Choroid plexus epithelial cell (primary cell): Measurements from ENCODE around the gene ERMP1.

Experiments
- DNase-seq: peaks from one replicate; pipeline ENCODE4 v3.0.0-alpha.2; 2010; ENCODE audit warnings: low read depth
- H3K4me3 ChIP-seq: 2 replicates; pipeline ENCODE4 v1.5.1; 2011; ENCODE audit warnings: low read depth, mild to moderate bottlenecking, control low read depth, low read length, moderate library complexity
- TF ChIP-seq, protein P1 (sequence below): conservative IDR thresholded peaks from 2 replicates; pipeline ENCODE4 v1.5.1; 2011; ENCODE audit warnings: low read depth, mild to moderate bottlenecking, control low read depth, inconsistent platforms, low read length, moderate library complexity

The ERMP1 gene

GRCh38 chr9:5764130-5764868, 68.6 kb downstream of the ERMP1 start:
- TF ChIP-seq, protein P1, sequence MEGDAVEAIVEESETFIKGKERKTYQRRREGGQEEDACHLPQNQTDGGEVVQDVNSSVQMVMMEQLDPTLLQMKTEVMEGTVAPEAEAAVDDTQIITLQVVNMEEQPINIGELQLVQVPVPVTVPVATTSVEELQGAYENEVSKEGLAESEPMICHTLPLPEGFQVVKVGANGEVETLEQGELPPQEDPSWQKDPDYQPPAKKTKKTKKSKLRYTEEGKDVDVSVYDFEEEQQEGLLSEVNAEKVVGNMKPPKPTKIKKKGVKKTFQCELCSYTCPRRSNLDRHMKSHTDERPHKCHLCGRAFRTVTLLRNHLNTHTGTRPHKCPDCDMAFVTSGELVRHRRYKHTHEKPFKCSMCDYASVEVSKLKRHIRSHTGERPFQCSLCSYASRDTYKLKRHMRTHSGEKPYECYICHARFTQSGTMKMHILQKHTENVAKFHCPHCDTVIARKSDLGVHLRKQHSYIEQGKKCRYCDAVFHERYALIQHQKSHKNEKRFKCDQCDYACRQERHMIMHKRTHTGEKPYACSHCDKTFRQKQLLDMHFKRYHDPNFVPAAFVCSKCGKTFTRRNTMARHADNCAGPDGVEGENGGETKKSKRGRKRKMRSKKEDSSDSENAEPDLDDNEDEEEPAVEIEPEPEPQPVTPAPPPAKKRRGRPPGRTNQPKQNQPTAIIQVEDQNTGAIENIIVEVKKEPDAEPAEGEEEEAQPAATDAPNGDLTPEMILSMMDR, result no peak
- no peak overlapping the region for H3K4me3 ChIP-seq
- DNase-seq, result no peak

DNA sequence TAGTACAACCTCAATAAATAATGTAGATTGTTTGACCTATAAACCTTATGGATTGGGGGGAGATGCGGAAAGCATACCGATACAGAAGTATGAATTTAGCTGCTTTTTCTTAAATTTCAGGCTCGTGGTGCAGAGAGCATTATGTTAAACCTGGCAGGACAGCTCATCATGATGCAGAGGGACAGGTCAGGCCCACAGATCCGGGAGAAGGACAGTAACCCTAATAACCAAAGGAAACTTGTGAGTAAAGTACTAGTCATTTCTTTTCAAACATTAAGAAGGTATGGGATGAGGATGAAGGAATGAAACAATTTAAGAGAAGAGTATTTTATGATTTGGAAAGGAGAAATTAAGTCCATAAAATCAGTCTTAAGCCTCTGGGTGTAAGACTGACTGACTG, 70.5 kb downstream of the ERMP1 start:
- no peak overlapping the region for H3K4me3 ChIP-seq
- TF ChIP-seq, protein P1, result no peak
- DNase-seq, result no peak

DNA sequence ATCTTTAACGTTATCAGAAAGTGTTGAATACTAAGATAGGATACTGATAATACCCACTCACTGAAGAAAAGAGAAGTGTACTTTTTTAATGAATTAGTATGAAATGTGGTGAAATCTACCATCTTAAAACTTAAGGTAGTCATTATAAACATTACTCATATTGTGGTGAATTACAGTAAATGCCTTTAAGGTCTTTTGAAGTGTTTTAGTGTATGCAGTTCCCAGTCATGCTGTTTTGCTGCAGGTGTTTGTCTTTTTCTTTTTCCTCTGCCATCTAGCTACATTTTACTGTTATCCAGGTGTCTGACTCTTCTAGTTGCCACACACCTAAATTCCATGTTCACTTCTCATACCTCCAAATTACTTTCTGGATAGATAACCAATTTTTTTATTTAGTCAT, 72.6 kb downstream of the ERMP1 start:
- no peak for DNase-seq
- TF ChIP-seq, protein P1, result no peak
- no peak overlapping the region for H3K4me3 ChIP-seq

GRCh38 chr9:5756633-5757032, 76.3 kb downstream of the ERMP1 start:
- H3K4me3 ChIP-seq, result no peak overlapping the region
- TF ChIP-seq, protein P1, result no peak
- DNase-seq, result peak; percentile 18

GRCh38 chr9:5750569-5750968, 82.3 kb downstream of the ERMP1 start:
- no peak for DNase-seq
- H3K4me3 ChIP-seq, result no peak overlapping the region
- TF ChIP-seq, protein P1, result no peak

DNA sequence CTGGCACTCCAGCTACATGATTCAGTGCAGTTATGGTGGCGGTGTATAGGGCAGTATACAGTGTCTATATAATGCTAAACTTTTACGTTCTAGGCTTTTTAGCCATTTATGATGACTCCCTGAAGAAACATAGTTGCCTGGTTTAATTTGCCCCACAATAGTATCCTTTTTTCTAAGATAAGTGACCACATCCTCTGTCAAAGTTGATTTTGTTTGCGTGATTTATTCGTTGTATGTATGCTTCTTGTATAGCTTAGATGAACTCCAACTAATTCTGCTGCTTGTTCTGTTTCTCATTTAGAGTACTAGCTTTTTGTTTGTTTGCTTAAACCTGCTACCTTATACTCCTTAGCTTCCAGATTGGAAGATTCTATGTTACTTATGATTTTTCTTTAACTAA, 83.6 kb downstream of the ERMP1 start:
- TF ChIP-seq, protein P1, result no peak
- H3K4me3 ChIP-seq, result no peak overlapping the region
- no peak for DNase-seq

GRCh38 chr9:5748438-5748837, 84.5 kb downstream of the ERMP1 start:
- DNase-seq, result no peak
- TF ChIP-seq, protein P1, result no peak

More at GRCh38 chr9:5748438-5748837, 84.5 kb downstream of the ERMP1 start:
- no peak overlapping the region for H3K4me3 ChIP-seq
